ENCODE measurements around the gene TNS1. TPM values are rescaled to one million over a fixed set of nuclear protein-coding genes. Genes with fewer than 3 reads are reported as not detected.
A peak's percentile ranks its signal among the peaks of the same experiment; 100 is the strongest.

Gene TNS1
- total RNA-seq, 2 donors from 2014 or later = 3.3 to 4.2 TPM

- Mint-ChIP-seq H3K4me3 (peak overlapping the region; percentile 45), H3K36me3 (ENCODE audit: low read depth) (no peaks in the 10 kb centered on the region), H3K9me3 (no peaks in the 10 kb centered on the region), H3K27ac (peak overlapping the region; percentile 94), H3K27me3 (ENCODE audit: insufficient read depth) (peaks cover 5% of the 10 kb centered on the region), H3K4me1 (peaks cover 6% of the 10 kb centered on the region)
- Histone ChIP-seq H3K27me3 (ENCODE audit: control insufficient read depth, insufficient read depth, low read length, poor library complexity, severe bottlenecking) (no peaks in the 10 kb centered on the region), H3K36me3 (ENCODE audit: control insufficient read depth, insufficient read depth, low read length) (no peaks in the 10 kb centered on the region), H3K9ac (ENCODE audit: extremely low read depth, low read length, poor library complexity, severe bottlenecking) (no peak overlapping the region), H3K9me3 (ENCODE audit: control insufficient read depth, low read length) (no peaks in the 10 kb centered on the region), H3K27ac (ENCODE audit: low read depth, low read length) (no peak overlapping the region), H3K4me1 (ENCODE audit: control insufficient read depth, insufficient read depth, low read length) (peaks cover 5% of the 10 kb centered on the region), H3K4me3 (ENCODE audit: low read length) (no peak overlapping the region)
- DNase-seq = peak; percentile 97
- 0 to 20% methylated on average over 1 to 13 of the region's 13 CpGs for WGBS, 2 experiments (ENCODE audit: insufficient coverage in 1 of 2, insufficient read length in 1 of 2)
- TF ChIP-seq CTCF (conservative IDR thresholded peaks at IDR 0.05) = peak; percentile 86
Measured at GRCh38 chr2:217988014-217988839, 14.6 kb downstream of the TNS1 start.

- Mint-ChIP-seq H3K27ac (no peak overlapping the region), H3K27me3 (ENCODE audit: insufficient read depth) (peaks cover 3% of the 10 kb centered on the region), H3K9me3 (no peaks in the 10 kb centered on the region), H3K36me3 (ENCODE audit: low read depth) (no peaks in the 10 kb centered on the region), H3K4me1 (peaks cover 6% of the 10 kb centered on the region), H3K4me3 (no peak overlapping the region)
- no peak for TF ChIP-seq CTCF (conservative IDR thresholded peaks at IDR 0.05)
- H3K27me3 ChIP-seq (ENCODE audit: control insufficient read depth, insufficient read depth, low read length, poor library complexity, severe bottlenecking) = no peaks in the 10 kb centered on the region
- no peak overlapping the region for H3K4me3 ChIP-seq (ENCODE audit: low read length)
- no peaks in the 10 kb centered on the region for H3K36me3 ChIP-seq (ENCODE audit: control insufficient read depth, insufficient read depth, low read length)
- peaks cover 5% of the 10 kb centered on the region for H3K4me1 ChIP-seq (ENCODE audit: control insufficient read depth, insufficient read depth, low read length)
- no peak overlapping the region for H3K27ac ChIP-seq (ENCODE audit: low read depth, low read length)
- no peak for DNase-seq
- H3K9me3 ChIP-seq (ENCODE audit: control insufficient read depth, low read length) = no peaks in the 10 kb centered on the region
- no peak overlapping the region for H3K9ac ChIP-seq (ENCODE audit: extremely low read depth, low read length, poor library complexity, severe bottlenecking)
- WGBS, 2 experiments (ENCODE audit: insufficient coverage in 1 of 2, insufficient read length in 1 of 2) = 90% methylated on average over 4 of the region's 4 CpGs; no CpG with 5 or more reads in 1 of the 2 experiments
Measured at GRCh38 chr2:217987391-217987790, 15.4 kb downstream of the TNS1 start.

GRCh38 chr2:217986256-217986961, 16.4 kb downstream of the TNS1 start:
- Mint-ChIP-seq H3K27ac (no peak overlapping the region), H3K36me3 (ENCODE audit: low read depth) (no peaks in the 10 kb centered on the region), H3K9me3 (no peaks in the 10 kb centered on the region), H3K27me3 (ENCODE audit: insufficient read depth) (peaks cover 2% of the 10 kb centered on the region), H3K4me3 (no peak overlapping the region), H3K4me1 (peaks cover 6% of the 10 kb centered on the region)
- no peaks in the 10 kb centered on the region for H3K27me3 ChIP-seq (ENCODE audit: control insufficient read depth, insufficient read depth, low read length, poor library complexity, severe bottlenecking)
- DNase-seq = no peak
- no peak overlapping the region for H3K9ac ChIP-seq (ENCODE audit: extremely low read depth, low read length, poor library complexity, severe bottlenecking)
- no peak overlapping the region for H3K4me3 ChIP-seq (ENCODE audit: low read length)
- TF ChIP-seq CTCF (conservative IDR thresholded peaks at IDR 0.05) = no peak
- H3K36me3 ChIP-seq (ENCODE audit: control insufficient read depth, insufficient read depth, low read length) = no peaks in the 10 kb centered on the region
- peaks cover 5% of the 10 kb centered on the region for H3K4me1 ChIP-seq (ENCODE audit: control insufficient read depth, insufficient read depth, low read length)
- H3K9me3 ChIP-seq (ENCODE audit: control insufficient read depth, low read length) = no peaks in the 10 kb centered on the region
- 91 to 93% methylated on average over 9 to 16 of the region's 16 CpGs for WGBS, 2 experiments (ENCODE audit: insufficient coverage in 1 of 2, insufficient read length in 1 of 2)
- H3K27ac ChIP-seq (ENCODE audit: low read depth, low read length) = no peak overlapping the region
